Measurements from ENCODE around the gene ERVH48-1.
"Not testable (repeated sequence)": the region's sequence is repeated elsewhere in the genome, so short reads cannot be mapped to it uniquely, and the experiment has no call there.

The ERVH48-1 gene

DNA sequence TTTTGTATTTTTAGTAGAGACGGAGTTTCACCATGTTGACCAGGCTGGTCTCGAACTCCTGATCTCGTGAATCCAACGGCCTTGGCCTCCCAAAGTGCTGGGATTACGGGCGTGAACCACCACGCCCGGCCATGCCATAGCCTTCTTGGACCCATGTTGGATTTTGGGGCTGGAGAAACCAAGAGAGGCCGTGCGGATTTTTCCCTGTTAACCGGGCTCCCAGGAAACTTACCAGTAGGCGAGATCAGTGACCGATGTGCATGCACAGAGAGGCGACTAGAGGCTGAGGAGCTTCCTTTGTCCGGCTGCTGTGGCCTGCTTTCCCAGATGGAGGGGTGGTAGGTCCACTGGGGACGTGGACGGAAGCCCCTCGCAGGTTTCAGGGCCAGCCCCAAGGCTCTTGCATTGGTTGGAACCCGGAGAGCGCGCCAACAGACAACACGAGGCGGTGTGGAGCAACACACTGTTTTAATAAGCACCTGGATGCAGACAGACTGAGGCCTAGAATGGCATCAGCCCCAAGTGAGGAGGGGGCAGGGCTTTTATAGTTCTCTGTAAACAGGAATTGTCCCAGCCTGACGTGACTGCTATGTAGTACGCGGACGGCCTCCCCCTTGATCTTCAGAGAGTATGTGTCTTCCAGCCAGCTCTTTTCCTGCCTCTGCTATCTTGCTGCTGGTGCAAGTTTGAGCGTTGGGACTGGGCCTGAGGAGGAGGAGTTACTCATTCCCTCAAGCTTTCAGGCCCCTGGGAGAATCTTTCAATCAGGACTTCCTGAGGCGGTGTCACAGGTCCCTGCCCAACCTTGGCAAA, at the start of gene ERVH48-1:
ERVH48-1 (minus strand) TSS at position 517 of the 813 bp plus-strand sequence. CDS start 6,624 bp downstream, outside the sequence.
- Histone ChIP-seq H3K9ac (ENCODE audit: low read length) (no peak within 1 kb of the TSS), H3K27ac (ENCODE audit: low read depth, low read length) (no peak within 1 kb of the TSS), H3K9me3 (ENCODE audit: low read length) (no peaks in the 10 kb centered on the region)

DNA sequence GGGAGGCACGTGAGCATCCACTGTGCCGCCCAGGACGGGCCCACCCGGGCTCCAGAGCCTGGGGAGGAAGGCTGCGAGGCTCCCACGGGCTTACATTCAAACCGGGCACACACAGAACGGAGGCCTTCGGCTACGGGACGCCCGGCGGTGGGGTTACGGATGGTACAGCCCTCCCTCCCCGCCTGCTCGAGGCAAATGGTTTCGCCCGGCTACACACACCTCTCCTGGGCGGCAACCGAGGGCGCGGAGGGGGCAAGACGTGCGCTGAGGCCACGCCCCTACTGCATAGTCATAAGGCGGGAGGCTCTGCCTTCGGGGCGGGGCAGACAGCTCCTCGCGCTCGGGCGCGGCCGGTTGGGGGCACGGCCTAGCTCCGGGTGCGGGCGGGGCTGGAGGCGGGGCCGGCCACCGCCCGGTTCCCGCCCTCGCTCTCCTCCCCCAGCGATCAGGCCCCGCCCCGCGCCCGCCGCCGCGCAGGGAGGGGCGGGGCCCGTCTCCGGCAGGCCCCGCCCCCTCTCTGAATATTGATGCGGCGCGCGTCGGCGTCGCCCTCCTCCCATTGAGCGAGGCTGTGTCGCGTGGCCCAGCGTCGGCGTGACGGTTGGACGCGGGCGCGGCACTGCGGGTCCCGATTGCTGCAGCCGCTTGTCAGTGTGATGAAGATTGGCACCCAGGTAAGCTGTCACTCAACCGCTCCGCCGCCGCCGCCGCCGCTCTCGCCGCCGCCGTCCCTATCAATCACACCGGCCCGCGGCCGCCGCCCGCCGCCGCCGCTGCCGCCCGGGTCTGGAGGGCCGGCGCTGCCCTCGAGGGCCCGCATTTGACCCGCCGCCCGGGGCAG, 48.8 kb upstream of the ERVH48-1 start, which contains the start of gene PKNOX1:
PKNOX1 (plus strand) TSS at position 572 of the 841 bp plus-strand sequence. CDS start 29,820 bp downstream, outside the sequence.
- H3K9me3 ChIP-seq (ENCODE audit: low read length), result no peaks in the 10 kb centered on the region
- H3K36me3 ChIP-seq (ENCODE audit: insufficient read depth, low read length), result no peaks in the 10 kb centered on the region
- H3K9ac ChIP-seq (ENCODE audit: low read length), result peak within 1 kb of the TSS; percentile 62
- no peaks in the 10 kb centered on the region for H3K27me3 ChIP-seq (ENCODE audit: control insufficient read depth in 1 of 2, insufficient read depth in 2 of 2, low read length in 2 of 2)
- peak within 1 kb of the TSS; percentile 57 to 76 for H3K4me3 ChIP-seq (ENCODE audit: low read depth in 1 of 2, low read length in 2 of 2)
- peaks cover 17% of the 10 kb centered on the region for H3K4me1 ChIP-seq (ENCODE audit: insufficient read depth, low read length)
- peak within 1 kb of the TSS; percentile 99 for H3K27ac ChIP-seq (ENCODE audit: low read depth, low read length)

More for the DNA sequence above, at the start of gene ERVH48-1:
- Histone ChIP-seq H3K27me3 (ENCODE audit: control insufficient read depth in 1 of 2, insufficient read depth in 2 of 2, low read length in 2 of 2) (no peaks in the 10 kb centered on the region), H3K4me1 (ENCODE audit: insufficient read depth, low read length) (peaks cover 7% of the 10 kb centered on the region), H3K36me3 (ENCODE audit: insufficient read depth, low read length) (no peaks in the 10 kb centered on the region), H3K4me3 (ENCODE audit: low read depth in 1 of 2, low read length in 2 of 2) (no peak within 1 kb of the TSS)

DNA sequence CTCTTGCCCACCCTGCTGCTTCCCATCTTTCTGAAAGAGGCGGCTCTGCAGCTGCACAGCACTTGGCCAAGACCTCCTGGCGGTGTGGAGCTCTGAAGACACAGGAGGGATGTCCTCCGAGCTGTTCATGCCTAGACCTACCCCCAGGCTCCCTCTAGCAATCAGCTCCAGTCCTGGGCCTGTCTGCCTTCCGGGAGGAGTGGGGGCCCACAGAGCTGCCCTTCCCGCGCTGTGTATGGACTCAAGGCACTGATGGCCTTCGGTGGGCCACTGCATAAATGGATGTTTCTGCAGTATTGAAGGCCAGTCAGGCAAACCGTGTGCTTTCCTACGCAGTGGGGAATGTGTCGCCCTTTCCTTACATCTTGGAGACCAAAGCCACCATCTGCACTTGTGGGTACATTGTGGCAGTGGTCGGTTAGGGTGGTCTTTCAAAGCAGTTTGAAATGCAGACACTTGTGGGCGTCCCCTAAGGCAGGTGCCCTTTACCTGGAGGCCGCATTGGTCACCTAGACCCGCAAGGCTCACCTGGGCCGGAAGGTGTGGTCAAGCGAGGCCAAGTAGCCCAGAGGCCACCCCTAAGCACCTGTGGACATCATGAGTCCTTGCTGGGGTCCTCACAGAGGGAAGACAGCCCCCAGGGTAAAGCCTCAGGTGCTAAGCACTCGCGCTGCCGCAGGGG, 48.0 kb upstream of the ERVH48-1 start:
- Histone ChIP-seq H3K36me3 (ENCODE audit: insufficient read depth, low read length) (no peaks in the 10 kb centered on the region), H3K4me1 (ENCODE audit: insufficient read depth, low read length) (peaks cover 17% of the 10 kb centered on the region), H3K27ac (ENCODE audit: low read depth, low read length) (peak overlapping the region; percentile 65), H3K27me3 (ENCODE audit: control insufficient read depth in 1 of 2, insufficient read depth in 2 of 2, low read length in 2 of 2) (no peaks in the 10 kb centered on the region), H3K9ac (ENCODE audit: low read length) (peak overlapping the region; percentile 62), H3K9me3 (ENCODE audit: low read length) (no peaks in the 10 kb centered on the region), H3K4me3 (ENCODE audit: low read depth in 1 of 2, low read length in 2 of 2) (peak overlapping the region; percentile 41 to 76)

DNA sequence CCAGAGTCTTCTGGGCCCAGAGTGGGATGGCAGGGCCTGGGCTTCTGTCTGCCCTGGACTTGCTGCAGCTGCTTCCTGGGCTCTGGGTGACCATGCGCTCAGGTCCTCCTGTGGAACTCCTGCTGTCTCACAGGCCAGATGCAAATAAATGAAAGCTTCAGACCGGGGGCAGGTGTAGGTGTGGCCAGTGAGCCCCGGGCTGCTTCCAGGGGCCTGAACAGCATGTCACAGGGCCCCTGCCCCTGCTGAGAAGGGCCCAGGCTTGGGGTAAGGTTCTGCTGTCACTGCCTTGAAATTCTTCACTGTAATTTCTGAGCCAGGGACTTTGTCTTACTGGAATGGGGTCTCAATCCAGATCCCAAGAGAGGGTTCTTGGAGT, 46.5 kb upstream of the ERVH48-1 start:
- H3K9ac ChIP-seq (ENCODE audit: low read length), result no peak overlapping the region
- H3K4me1 ChIP-seq (ENCODE audit: insufficient read depth, low read length), result peaks cover 17% of the 10 kb centered on the region
- no peaks in the 10 kb centered on the region for H3K27me3 ChIP-seq (ENCODE audit: control insufficient read depth in 1 of 2, insufficient read depth in 2 of 2, low read length in 2 of 2)
- no peak overlapping the region for H3K27ac ChIP-seq (ENCODE audit: low read depth, low read length)
- H3K4me3 ChIP-seq (ENCODE audit: low read depth in 1 of 2, low read length in 2 of 2), result no peak overlapping the region
- no peaks in the 10 kb centered on the region for H3K36me3 ChIP-seq (ENCODE audit: insufficient read depth, low read length)
- H3K9me3 ChIP-seq (ENCODE audit: low read length), result no peaks in the 10 kb centered on the region

DNA sequence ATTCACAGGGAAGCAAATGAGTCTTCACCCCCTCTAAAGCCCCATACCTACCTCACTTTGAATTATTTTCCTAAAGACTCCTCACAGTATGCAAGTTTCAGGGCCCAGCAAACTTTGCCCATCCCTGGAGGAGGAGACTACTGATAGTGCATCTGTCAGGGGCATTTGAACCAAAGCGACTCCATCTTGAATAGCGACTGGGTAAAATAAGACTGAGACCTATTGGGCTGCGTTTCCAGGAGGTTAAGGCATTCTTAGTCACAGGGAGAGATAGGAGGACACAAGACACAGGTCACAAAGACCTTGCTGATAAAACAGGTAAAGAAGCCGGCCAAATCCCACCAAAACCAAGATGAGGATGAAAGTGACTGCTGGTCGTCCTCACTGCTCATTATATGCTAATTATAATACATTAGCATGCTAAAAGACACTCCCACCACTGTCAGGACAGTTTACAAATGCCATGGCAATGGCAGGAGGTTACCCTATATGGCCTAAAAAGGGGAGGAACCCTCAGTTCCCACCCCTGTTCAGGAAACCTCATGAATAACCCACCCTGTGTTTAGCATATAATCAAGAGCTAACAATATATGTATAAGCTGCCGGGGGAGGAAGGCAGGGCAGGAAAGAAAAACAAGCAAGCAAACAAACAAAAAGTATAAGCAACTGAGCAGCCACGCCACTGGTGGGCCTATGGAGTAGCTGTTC, 45.7 kb upstream of the ERVH48-1 start:
- Histone ChIP-seq H3K27ac (ENCODE audit: low read depth, low read length) (no peak overlapping the region), H3K9ac (ENCODE audit: low read length) (no peak overlapping the region), H3K9me3 (ENCODE audit: low read length) (no peaks in the 10 kb centered on the region), H3K4me1 (ENCODE audit: insufficient read depth, low read length) (peaks cover 11% of the 10 kb centered on the region), H3K27me3 (ENCODE audit: control insufficient read depth in 1 of 2, insufficient read depth in 2 of 2, low read length in 2 of 2) (no peaks in the 10 kb centered on the region), H3K36me3 (ENCODE audit: insufficient read depth, low read length) (no peaks in the 10 kb centered on the region), H3K4me3 (ENCODE audit: low read depth in 1 of 2, low read length in 2 of 2) (no peak overlapping the region)

DNA sequence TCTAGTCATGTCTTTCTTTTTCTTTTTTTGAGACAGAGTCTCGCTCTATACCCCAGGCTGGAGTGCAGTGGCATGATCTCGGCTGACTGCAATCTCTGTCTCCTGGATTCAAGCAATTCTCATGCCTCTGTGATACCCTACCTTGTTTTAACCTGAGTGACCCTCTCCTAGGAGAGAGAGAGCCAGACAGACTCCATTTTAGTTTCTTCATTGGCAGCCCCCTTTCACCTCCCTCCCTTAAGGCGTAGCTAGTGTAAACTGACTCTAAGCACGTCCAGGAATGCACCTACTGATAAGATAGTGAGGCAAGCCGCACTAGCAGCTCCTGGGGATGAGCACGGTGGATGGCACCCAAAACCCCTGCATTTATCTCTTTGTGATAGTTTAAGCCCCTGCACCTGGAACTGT, 43.8 kb upstream of the ERVH48-1 start:
- no peak overlapping the region for H3K9ac ChIP-seq (ENCODE audit: low read length)
- no peaks in the 10 kb centered on the region for H3K9me3 ChIP-seq (ENCODE audit: low read length)
- H3K36me3 ChIP-seq (ENCODE audit: insufficient read depth, low read length), result no peaks in the 10 kb centered on the region
- H3K27me3 ChIP-seq (ENCODE audit: control insufficient read depth in 1 of 2, insufficient read depth in 2 of 2, low read length in 2 of 2), result no peaks in the 10 kb centered on the region
- peaks cover 7% of the 10 kb centered on the region for H3K4me1 ChIP-seq (ENCODE audit: insufficient read depth, low read length)
- no peak overlapping the region for H3K27ac ChIP-seq (ENCODE audit: low read depth, low read length)
- no peak overlapping the region for H3K4me3 ChIP-seq (ENCODE audit: low read depth in 1 of 2, low read length in 2 of 2)

DNA sequence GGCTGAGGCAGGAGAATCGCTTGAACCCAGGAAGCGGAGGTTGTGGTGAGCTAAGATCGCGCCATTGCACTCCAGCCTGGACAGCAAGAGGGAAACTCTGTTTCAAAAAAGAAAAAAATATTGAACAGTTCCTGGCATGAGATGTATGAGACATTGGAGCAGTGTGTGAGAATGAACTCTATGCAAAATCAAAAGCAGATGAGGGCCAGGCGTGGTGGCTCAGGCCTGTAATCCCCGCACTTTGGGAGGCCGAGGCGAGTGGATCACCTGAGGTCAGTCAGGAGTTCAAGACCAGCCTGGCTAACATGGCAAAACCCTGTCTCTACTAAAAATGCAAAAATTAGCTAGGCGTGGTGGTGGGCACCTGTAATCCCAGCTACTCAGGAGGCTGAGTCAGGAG, 42.2 kb upstream of the ERVH48-1 start:
- H3K27me3 ChIP-seq (ENCODE audit: control insufficient read depth in 1 of 2, insufficient read depth in 2 of 2, low read length in 2 of 2); H3K36me3 ChIP-seq (ENCODE audit: insufficient read depth, low read length); H3K27ac ChIP-seq (ENCODE audit: low read depth, low read length); H3K9ac ChIP-seq (ENCODE audit: low read length); H3K4me3 ChIP-seq (ENCODE audit: low read depth in 1 of 2, low read length in 2 of 2); H3K9me3 ChIP-seq (ENCODE audit: low read length); H3K4me1 ChIP-seq (ENCODE audit: insufficient read depth, low read length): not testable (repeated sequence)

DNA sequence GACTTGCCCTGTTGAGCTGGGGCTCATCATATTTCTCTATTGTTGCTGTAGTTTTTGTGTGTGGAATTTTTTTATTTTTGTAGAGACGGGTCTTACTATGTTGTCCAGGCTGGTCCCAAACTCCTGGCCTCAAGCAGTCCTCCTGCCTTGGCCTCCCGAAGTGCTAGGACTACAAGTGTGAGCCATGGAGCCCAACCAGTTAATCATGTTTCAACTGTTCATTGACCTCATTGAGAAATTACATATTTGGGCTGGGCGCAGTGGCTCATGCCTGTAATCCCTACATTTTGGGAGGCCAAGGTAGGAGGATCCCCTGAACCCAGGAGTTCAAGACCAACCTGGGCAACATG, 39.8 kb upstream of the ERVH48-1 start:
- Histone ChIP-seq H3K4me3 (ENCODE audit: low read depth in 1 of 2, low read length in 2 of 2) (no peak overlapping the region), H3K9ac (ENCODE audit: low read length) (no peak overlapping the region), H3K9me3 (ENCODE audit: low read length) (no peaks in the 10 kb centered on the region), H3K27ac (ENCODE audit: low read depth, low read length) (no peak overlapping the region), H3K36me3 (ENCODE audit: insufficient read depth, low read length) (no peaks in the 10 kb centered on the region), H3K27me3 (ENCODE audit: control insufficient read depth in 1 of 2, insufficient read depth in 2 of 2, low read length in 2 of 2) (no peaks in the 10 kb centered on the region), H3K4me1 (ENCODE audit: insufficient read depth, low read length) (no peaks in the 10 kb centered on the region)

DNA sequence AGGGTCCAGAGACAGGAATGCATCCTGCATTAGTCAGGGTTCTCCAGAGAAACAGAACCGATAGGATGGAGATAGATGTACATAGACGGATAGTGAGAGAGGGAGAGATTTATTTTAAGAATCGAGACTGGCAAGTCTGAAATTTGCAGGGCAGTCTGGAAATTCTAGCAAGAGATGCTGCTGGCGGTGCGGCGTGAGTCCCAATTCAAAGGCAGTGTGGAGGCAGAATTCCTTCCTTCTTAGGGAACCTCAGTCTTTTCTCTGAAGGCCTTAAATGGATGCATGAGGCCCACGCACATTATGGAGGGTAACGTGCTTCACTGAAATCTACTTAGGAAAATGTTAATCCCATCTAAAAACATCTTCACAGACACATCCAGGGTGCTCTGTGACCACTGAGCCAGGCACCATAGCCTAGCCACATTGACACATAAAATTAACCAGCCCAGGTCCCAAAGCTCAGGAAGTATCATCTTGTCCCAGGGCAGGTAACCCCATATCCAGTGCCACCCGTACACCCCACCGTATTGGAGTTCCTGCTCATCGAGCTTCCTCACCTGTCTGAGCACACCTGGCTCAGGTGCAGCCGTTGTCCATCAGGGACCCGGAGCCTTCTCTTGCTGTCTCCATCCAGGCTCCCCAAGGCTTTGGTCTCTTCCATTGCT, 39.2 kb upstream of the ERVH48-1 start:
- H3K27me3 ChIP-seq (ENCODE audit: control insufficient read depth in 1 of 2, insufficient read depth in 2 of 2, low read length in 2 of 2), result no peaks in the 10 kb centered on the region
- no peak overlapping the region for H3K4me3 ChIP-seq (ENCODE audit: low read depth in 1 of 2, low read length in 2 of 2)
- H3K4me1 ChIP-seq (ENCODE audit: insufficient read depth, low read length), result no peaks in the 10 kb centered on the region
- no peaks in the 10 kb centered on the region for H3K9me3 ChIP-seq (ENCODE audit: low read length)
- no peaks in the 10 kb centered on the region for H3K36me3 ChIP-seq (ENCODE audit: insufficient read depth, low read length)
- H3K9ac ChIP-seq (ENCODE audit: low read length), result no peak overlapping the region
- no peak overlapping the region for H3K27ac ChIP-seq (ENCODE audit: low read depth, low read length)

DNA sequence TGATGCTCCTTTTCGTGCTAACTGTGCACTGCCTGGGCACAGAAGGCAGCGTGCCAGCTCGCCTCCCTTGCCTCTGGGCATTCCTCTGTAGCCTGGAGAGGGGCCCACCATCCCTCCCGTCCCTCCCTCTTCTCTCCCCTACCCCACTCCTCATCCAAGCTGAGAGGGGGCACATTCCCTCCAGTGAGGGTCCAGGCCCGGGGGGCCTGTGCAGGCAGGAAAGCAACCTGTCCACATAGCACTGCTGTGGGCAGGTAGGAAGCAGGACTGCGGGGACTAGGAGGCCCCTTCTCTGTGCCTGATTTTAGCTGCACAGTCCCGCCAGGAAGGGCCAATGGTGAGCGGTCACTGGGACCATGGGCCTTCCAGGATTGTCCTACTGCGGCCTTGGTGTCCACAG, 38.7 kb upstream of the ERVH48-1 start:
- H3K9ac ChIP-seq (ENCODE audit: low read length), result no peak overlapping the region
- no peaks in the 10 kb centered on the region for H3K4me1 ChIP-seq (ENCODE audit: insufficient read depth, low read length)
- no peaks in the 10 kb centered on the region for H3K27me3 ChIP-seq (ENCODE audit: control insufficient read depth in 1 of 2, insufficient read depth in 2 of 2, low read length in 2 of 2)
- H3K36me3 ChIP-seq (ENCODE audit: insufficient read depth, low read length), result no peaks in the 10 kb centered on the region
- H3K27ac ChIP-seq (ENCODE audit: low read depth, low read length), result no peak overlapping the region
- H3K9me3 ChIP-seq (ENCODE audit: low read length), result no peaks in the 10 kb centered on the region
- H3K4me3 ChIP-seq (ENCODE audit: low read depth in 1 of 2, low read length in 2 of 2), result no peak overlapping the region

Data from muscle layer of colon (tissue), 2 donors.